GM19468 (cell line): ENCODE measurements around the gene KIAA1755.

Experiments used
- ATAC-seq: cut with Tn5 transposase; IDR thresholded peaks from one replicate; pipeline ENCODE4 v1.9.1; 2021; ENCODE audit warnings: mild to moderate bottlenecking, moderate library complexity, moderate number of reproducible peaks; ENCODE audit not compliant: unreplicated experiment; ENCODE audit errors: extremely low read depth

KIAA1755 gene

DNA sequence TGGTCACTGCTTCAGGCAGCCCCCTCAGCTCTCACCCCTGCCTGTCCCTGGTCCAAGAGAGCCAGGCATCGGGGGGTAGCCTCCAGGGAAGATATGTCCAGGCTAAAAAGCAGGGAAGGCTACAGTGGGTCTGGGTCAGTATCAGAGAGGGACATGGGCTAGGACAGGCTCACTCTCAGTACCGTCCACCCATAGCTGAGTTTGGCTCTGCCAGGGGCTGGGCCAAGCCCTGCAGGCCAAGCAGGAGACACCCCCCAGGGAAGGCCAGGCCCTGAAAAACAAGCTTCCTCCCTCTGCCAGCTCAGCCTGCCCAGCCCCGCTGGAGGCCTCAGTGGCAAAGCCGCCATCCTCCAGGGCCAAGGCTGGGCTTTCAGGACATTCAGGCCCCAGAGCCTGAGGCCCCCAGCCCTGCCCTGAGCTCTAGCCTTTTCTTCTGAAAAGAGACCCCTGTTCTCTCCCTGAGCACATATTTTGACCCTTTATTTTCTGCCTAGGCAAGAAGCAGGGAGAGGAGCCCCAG lies 66.9 kb downstream of the KIAA1755 start:
- ATAC-seq = no peak

DNA sequence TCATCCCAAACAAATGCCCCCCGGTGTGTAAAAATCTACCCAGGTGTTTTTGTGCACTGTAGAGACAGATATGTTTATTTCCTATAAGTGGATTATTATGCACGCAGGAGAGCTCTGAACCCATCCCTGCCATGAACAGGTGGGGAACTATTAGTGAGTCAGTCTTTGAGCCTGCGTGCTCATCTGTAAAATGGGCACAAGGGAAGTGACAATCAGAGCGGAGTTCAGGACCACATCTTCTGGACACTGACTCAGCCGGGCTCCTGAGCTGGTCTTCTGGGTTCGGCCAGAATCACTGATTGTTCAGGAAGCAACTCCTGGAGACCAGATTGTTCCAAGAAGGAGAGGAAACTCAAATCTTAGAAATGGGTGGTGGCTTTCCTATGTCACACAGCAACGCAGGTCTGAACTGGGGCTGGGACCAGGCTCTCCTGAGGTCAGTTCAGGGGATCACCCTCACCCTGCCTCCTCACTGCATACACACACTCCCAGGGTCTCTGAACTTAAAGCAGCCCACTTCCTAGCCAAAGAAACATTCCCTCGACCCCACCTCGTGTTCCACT lies 68.1 kb downstream of the KIAA1755 start:
- ATAC-seq = no peak

- ATAC-seq = no peak
Observed at GRCh38 chr20:38191654-38192053, 68.9 kb downstream of the KIAA1755 start.

DNA sequence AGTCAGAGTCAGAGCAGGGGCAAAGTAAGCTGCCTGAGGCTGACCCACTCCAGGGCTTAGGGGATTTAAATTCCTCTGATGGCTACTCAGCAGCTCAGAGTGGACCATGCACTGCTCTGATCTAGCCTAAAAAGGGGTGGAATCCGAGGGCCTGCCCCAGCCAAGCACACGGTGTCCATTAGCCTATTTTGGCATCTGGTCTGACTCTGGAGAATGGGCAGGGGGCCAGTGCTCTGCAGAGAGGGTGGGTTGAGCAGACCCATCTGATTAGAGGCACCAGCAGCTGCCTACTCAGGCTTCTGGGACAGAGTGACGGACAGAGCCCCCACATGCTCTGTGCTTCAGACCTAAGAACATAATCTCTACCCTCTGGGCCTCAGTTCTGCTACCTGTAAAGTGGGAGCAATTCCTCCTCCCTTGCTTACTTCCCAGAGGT lies 69.6 kb downstream of the KIAA1755 start:
- no peak for ATAC-seq

DNA sequence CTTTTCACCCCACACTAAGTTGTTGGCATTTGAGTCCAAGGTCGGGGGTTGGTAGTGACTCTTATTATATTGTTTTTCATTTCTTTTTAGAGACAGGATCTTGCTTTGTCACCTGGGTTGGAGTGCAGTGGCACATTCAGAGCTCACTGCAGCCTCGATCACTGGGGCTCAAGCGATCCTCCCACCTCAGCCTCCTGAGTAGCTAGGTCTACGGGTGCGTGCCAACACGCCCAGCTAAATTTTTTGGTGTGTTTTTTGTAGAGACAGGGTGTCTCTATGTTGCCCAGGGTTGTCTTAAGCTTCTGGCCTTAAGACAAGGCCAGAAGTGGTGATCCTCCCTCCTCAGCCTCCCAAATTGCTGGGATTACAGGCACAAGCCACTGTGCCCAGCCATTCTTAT lies 70.4 kb downstream of the KIAA1755 start:
- no peak for ATAC-seq

GRCh38 chr20:38187517-38187916 lies 73.0 kb downstream of the KIAA1755 start:
- ATAC-seq = no peak

DNA sequence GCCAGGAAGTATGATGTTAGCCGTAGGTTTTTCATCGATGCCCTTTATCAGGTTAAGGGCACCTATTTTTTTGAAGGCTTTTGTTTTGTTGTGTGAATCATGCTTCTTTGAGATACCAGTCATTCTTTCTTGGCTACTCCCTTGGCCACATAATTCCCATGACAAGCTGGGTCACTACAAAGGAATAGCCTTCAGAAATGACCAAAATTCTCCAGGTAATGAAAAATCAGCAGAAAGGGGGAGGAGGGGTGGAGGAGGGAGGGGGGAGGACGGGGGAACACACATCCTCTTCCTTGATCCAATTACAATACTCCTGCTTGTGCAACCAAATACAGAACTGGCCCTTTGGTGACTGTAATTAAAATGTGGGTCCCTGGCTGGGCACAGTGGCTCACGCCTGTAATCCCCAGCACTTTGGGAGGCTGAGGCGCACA lies 73.7 kb downstream of the KIAA1755 start:
- ATAC-seq = no peak

DNA sequence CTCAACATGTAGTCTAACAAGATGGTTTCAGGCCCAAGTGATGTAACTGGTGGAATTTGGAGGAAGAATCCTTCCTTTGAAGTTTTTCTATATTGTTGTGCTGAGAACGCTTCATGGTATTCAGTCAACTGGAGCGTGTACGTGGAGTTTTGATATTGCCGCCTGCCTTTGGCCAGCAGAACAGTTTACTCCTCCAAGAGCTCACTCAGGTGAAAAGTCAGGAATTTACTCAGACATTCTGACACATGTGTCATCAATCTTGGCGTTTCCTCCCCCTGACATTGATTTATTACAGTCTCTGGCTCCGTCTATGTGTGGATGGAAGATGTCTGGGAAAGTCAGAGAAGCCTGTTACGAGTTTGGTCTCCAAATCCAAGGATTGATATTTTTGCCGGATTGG lies 76.4 kb downstream of the KIAA1755 start:
- no peak for ATAC-seq

DNA sequence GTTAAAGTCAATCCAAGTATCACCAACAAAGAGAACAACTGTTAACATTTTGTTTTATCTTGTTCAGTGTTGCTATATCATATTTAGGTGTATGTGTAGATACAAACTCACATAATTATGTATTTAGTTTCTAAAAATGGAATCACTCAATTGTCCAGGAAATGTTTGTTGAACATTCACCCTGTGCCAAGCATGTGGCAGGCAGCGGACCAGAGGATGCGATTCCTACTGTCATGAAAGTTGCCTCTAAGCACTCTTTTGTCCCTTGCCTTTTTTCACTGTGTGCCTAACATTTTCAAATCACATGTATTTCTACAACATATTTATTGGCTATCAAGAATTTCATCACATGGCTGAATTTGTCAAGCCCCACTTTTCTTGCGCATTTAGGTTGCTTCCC lies 78.6 kb downstream of the KIAA1755 start:
- ATAC-seq = no peak

GRCh38 chr20:38181207-38181801 lies 79.2 kb downstream of the KIAA1755 start:
- peak; percentile 52 for ATAC-seq

DNA sequence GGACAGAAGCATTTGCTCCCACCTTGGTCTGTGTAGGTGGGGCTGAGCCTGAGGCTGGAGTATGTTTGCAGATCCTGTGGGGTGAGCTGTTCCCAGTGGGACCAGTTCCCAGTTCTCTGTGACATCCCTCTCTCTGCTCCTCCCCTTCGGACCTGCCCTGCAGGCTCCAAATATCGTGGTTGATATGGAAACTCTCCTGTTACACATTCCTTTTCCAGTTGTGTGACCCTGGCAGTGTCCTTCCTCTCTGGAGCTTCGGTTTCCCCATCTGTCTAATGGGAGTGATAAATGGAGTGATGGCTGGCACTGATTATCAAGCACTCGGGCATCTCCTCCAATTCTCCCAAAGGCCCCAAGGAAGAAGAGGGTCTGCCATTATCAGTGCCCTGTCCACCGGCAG lies 79.8 kb downstream of the KIAA1755 start:
- no peak for ATAC-seq

GRCh38 chr20:38179846-38180245 lies 80.7 kb downstream of the KIAA1755 start:
- ATAC-seq = no peak

- ATAC-seq = no peak
Observed at GRCh38 chr20:38178581-38178980, 82.0 kb downstream of the KIAA1755 start.

DNA sequence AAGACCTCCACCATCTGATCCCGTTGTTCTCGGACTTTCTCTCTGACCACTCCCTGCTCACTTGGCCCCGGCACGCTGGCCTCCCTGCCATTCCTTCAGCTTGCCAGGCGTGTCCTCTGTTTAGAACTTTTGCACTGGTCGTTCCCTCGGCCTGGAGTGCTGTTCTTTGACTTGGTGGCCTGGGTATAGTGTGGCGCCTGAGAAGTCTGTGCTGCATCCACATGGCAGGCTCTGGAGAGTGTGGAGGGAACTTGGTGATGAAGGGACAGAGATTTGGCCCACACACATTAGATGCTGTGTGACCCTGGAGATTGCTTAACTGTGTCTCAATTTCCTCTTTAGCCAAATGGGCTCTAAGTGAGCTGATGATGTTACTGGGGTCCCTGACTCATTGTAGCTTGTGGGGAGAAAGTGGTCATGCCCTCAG lies 82.5 kb downstream of the KIAA1755 start:
- ATAC-seq = no peak

DNA sequence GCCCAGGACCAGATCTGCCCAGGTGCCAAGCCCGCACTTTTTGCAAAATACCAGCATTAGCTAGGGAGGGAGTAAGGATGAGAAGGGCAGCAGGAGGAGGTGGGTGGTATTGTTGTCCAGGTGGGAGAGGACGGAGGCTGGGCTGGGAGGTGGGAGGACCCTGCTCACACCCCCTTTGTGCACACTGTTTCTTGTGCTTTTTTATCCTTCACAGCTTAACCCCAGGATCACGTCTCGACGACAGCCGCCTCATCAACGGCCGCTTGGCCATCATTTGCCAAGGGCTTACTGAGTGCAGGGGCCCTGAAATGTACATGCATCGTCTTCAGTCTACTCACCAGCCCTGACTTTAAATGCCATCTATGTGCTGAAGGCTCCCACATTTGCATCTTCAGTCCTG lies 83.3 kb downstream of the KIAA1755 start:
- no peak for ATAC-seq

- no peak for ATAC-seq
Observed at GRCh38 chr20:38175304-38176180, 85.0 kb downstream of the KIAA1755 start.

GRCh38 chr20:38173237-38174156 lies 87.0 kb downstream of the KIAA1755 start:
- ATAC-seq = no peak

DNA sequence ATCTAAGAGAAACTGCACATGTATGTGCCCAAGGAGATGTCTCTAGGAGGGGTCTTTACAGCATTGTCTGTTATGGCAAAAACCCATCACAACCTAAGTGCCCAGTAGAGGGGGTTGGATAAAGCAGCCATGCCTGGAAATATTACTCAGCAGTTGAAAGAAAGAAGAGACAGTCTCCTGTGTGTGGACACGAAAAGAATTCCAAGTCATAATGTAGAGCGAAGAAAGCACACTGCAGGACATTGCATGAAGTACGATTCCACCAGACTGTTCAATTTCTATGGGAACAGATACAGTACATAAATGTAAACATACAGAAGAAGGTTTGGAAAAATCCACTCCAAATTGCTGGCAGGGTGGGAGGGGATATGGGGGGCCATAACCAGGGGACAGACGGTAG lies 88.1 kb downstream of the KIAA1755 start:
- no peak for ATAC-seq

DNA sequence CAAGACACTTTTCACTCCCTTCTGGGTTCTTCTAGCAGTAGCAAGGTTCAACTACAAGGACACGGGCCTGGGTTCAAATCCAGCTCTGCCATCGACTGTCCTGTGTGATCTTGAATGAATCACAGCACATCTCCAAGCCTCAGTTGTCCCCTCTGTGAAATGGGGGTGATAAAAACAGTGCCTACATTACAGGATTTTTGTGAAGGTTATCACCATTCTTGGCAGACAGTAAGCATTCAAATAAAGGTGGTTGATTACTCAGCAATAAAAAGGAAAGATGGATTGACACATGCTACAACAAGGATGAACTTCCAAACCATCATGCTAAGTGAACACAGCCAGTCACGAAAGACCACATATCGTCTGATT lies 88.9 kb downstream of the KIAA1755 start:
- ATAC-seq = no peak
